GM21737 (cell line): ENCODE data around the gene TRIM10.
"Not testable (repeated sequence)": the region's sequence is repeated elsewhere in the genome, so short reads cannot be mapped to it uniquely, and the experiment has no call there.

Experiments
- ATAC-seq: cut with Tn5 transposase; IDR thresholded peaks from one replicate; pipeline ENCODE4 v1.9.1; 2021; ENCODE audit warnings: mild to moderate bottlenecking, moderate library complexity; ENCODE audit not compliant: unreplicated experiment

The TRIM10 gene

GRCh38 chr6:30175765-30176164, 14.8 kb upstream of the TRIM10 start:
- no peak for ATAC-seq

- no peak for ATAC-seq
These were observed 11.7 kb upstream of the TRIM10 start for GRCh38 chr6:30172681-30173080.

GRCh38 chr6:30171677-30172471, 10.9 kb upstream of the TRIM10 start:
- ATAC-seq = no peak

- ATAC-seq = no peak
These were observed 8.9 kb upstream of the TRIM10 start for GRCh38 chr6:30169658-30170614.

- ATAC-seq = no peak
These were observed 7.7 kb upstream of the TRIM10 start for GRCh38 chr6:30168741-30169140.

- no peak for ATAC-seq
These were observed 6.1 kb upstream of the TRIM10 start for GRCh38 chr6:30167101-30167500.

GRCh38 chr6:30165238-30165637, 4.2 kb upstream of the TRIM10 start:
- not testable (repeated sequence) for ATAC-seq

- no peak for ATAC-seq
These were observed 3.7 kb upstream of the TRIM10 start for GRCh38 chr6:30164714-30165113.

- ATAC-seq = no peak
These were observed 3.1 kb upstream of the TRIM10 start for GRCh38 chr6:30163918-30164654.

- no peak for ATAC-seq
These were observed 2.3 kb upstream of the TRIM10 start, which contains the start of gene TRIM15 for GRCh38 chr6:30163090-30163917. TSS of gene TRIM15 (plus strand) at chr6:30163546. CDS start at chr6:30163685, 139 bp downstream.

- ATAC-seq = no peak
These were observed 1.5 kb upstream of the TRIM10 start for GRCh38 chr6:30162265-30163089.

- ATAC-seq = no peak
These were observed 815 bp downstream of the TRIM10 start for GRCh38 chr6:30160008-30160784.

GRCh38 chr6:30158475-30159040, 2.5 kb downstream of the TRIM10 start:
- ATAC-seq = no peak

- ATAC-seq = no peak
These were observed 3.0 kb downstream of the TRIM10 start for GRCh38 chr6:30157999-30158398.

- ATAC-seq = no peak
These were observed 3.4 kb downstream of the TRIM10 start for GRCh38 chr6:30157581-30157980.

- ATAC-seq = no peak
These were observed 4.2 kb downstream of the TRIM10 start for GRCh38 chr6:30156774-30157173.

- no peak for ATAC-seq
These were observed 4.8 kb downstream of the TRIM10 start for GRCh38 chr6:30156262-30156599.

GRCh38 chr6:30155520-30156261, 5.3 kb downstream of the TRIM10 start:
- ATAC-seq = no peak
